SU-DHL-6 (cell line): ENCODE results near the gene MYCBP.

Experiments used
- H2AFZ ChIP-seq: fragments of 200-600 bp; sonication (generic); 2 replicates; pipeline ENCODE4 v1.6.1; 2014; ENCODE audit warnings: low read depth, mild to moderate bottlenecking, moderate library complexity, mixed read lengths, antibody characterized with exemption, low read length; ENCODE audit not compliant: severe bottlenecking
- H3F3A ChIP-seq: fragments of 200-600 bp; shearing (Covaris generic); 2 replicates; pipeline ENCODE4 v1.6.0; 2016; ENCODE audit warnings: antibody characterized with exemption, mild to moderate bottlenecking; ENCODE audit not compliant: insufficient read depth
- H3K27ac ChIP-seq: fragments of 200-600 bp; sonication (generic); 2 replicates; pipeline ENCODE4 v1.5.1; 2016; ENCODE audit warnings: low read depth, mild to moderate bottlenecking, low read length, moderate library complexity, mixed read lengths
- H3K27me3 ChIP-seq: fragments of 200-600 bp; sonication (generic), shearing (Covaris generic); 2 replicates; pipeline ENCODE4 v1.6.0; 2014; ENCODE audit warnings: mild to moderate bottlenecking, low read length
- H3K36me3 ChIP-seq: fragments of 200-600 bp; sonication (generic); 2 replicates; pipeline ENCODE4 v1.6.1; 2014; ENCODE audit warnings: mild to moderate bottlenecking, low read length, mixed read lengths
- H3K4me2 ChIP-seq: fragments of 300-600, 200-600 bp; shearing (Covaris generic), sonication (generic); 2 replicates; pipeline ENCODE4 v1.6.0; 2014; ENCODE audit warnings: low read length, low read depth, mild to moderate bottlenecking; ENCODE audit not compliant: poor library complexity, severe bottlenecking
- H3K4me3 ChIP-seq: fragments of 200-600 bp; sonication (generic); 2 replicates; pipeline ENCODE4 v1.5.1; 2014; ENCODE audit warnings: antibody characterized with exemption, low read length, mild to moderate bottlenecking, mixed read lengths; ENCODE audit not compliant: insufficient read depth, poor library complexity, severe bottlenecking
- H3K79me2 ChIP-seq: fragments of 200-600 bp; sonication (generic); 2 replicates; pipeline ENCODE4 v1.6.1; 2014; ENCODE audit warnings: mild to moderate bottlenecking, low read length, moderate library complexity; ENCODE audit not compliant: insufficient read depth
- H3K9ac ChIP-seq: fragments of 200-600 bp; sonication (generic); 2 replicates; pipeline ENCODE4 v1.7.0; 2014; ENCODE audit warnings: mild to moderate bottlenecking, low read length
- H3K9me2 ChIP-seq: fragments of 200-600 bp; sonication (generic); replicated peaks from 2 replicates; pipeline ENCODE4 v1.6.1; 2014; ENCODE audit warnings: low read length; ENCODE audit not compliant: insufficient read depth
- H3K9me3 ChIP-seq: fragments of 200-600 bp; sonication (generic); 2 replicates; pipeline ENCODE4 v1.6.1; 2014; ENCODE audit warnings: low read length, mixed read lengths; ENCODE audit not compliant: insufficient read depth
- H4K20me1 ChIP-seq: fragments of 200-600 bp; sonication (generic); 2 replicates; pipeline ENCODE4 v1.6.1; 2014; ENCODE audit warnings: low read depth, mild to moderate bottlenecking, antibody characterized with exemption, low read length, moderate library complexity, mixed read lengths
- EZH2phosphoT487 ChIP-seq: fragments of 200-600 bp; sonication (generic), shearing (Covaris generic); conservative IDR thresholded peaks from 2 replicates; pipeline ENCODE4 v1.6.1; 2018; ENCODE audit warnings: mild to moderate bottlenecking, antibody characterized with exemption, low read length, moderate library complexity, mixed read lengths
- TF ChIP-seq, protein P1 (sequence below): fragments of 200-600 bp; sonication (generic); IDR thresholded peaks from one replicate; pipeline ENCODE4 v1.5.1; 2017; ENCODE audit warnings: antibody characterized with exemption, mild to moderate bottlenecking, low read length, moderate library complexity; ENCODE audit not compliant: insufficient read depth, poor library complexity, severe bottlenecking

MYCBP gene

DNA sequence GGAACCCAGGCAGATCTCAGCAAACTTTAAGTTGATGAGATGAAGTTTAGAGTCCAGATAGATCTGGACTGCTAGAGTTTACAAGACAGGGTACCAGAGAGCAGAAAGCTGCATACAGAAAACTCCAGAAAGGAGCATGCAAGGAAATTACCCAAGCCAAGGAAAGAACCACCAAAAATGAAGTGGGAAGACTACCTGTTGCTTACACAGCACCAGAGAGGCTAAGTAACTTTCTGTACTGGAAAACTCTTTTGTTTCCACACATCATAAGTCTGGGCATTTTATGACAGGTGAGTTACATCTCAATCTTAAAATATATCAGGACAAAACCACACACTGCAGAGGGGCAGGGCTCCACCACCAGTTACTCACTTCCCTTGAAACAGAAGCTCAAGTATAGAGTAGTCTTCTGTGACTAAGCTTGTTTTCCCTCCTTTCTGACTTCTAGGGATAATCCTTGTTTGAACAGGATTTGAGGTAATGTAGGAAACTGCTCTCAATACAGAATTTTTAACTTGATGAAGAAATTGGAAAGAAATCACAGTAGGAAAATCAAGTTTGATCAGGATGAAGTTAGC lies 25.6 kb upstream of the MYCBP start:
- H3K4me3 ChIP-seq: no peak overlapping the region
- H4K20me1 ChIP-seq: no peaks in the 10 kb centered on the region
- no peak overlapping the region for H2AFZ ChIP-seq
- TF ChIP-seq, protein P1, sequence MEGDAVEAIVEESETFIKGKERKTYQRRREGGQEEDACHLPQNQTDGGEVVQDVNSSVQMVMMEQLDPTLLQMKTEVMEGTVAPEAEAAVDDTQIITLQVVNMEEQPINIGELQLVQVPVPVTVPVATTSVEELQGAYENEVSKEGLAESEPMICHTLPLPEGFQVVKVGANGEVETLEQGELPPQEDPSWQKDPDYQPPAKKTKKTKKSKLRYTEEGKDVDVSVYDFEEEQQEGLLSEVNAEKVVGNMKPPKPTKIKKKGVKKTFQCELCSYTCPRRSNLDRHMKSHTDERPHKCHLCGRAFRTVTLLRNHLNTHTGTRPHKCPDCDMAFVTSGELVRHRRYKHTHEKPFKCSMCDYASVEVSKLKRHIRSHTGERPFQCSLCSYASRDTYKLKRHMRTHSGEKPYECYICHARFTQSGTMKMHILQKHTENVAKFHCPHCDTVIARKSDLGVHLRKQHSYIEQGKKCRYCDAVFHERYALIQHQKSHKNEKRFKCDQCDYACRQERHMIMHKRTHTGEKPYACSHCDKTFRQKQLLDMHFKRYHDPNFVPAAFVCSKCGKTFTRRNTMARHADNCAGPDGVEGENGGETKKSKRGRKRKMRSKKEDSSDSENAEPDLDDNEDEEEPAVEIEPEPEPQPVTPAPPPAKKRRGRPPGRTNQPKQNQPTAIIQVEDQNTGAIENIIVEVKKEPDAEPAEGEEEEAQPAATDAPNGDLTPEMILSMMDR: no peak
- H3K9ac ChIP-seq: no peak overlapping the region
- H3K79me2 ChIP-seq: no peaks in the 10 kb centered on the region
- no peaks in the 10 kb centered on the region for H3F3A ChIP-seq
- H3K36me3 ChIP-seq: no peaks in the 10 kb centered on the region
- no peak overlapping the region for H3K4me2 ChIP-seq
- H3K9me3 ChIP-seq: no peaks in the 10 kb centered on the region
- H3K9me2 ChIP-seq: no peaks in the 10 kb centered on the region
- H3K27me3 ChIP-seq: no peaks in the 10 kb centered on the region
- no peak overlapping the region for H3K27ac ChIP-seq

DNA sequence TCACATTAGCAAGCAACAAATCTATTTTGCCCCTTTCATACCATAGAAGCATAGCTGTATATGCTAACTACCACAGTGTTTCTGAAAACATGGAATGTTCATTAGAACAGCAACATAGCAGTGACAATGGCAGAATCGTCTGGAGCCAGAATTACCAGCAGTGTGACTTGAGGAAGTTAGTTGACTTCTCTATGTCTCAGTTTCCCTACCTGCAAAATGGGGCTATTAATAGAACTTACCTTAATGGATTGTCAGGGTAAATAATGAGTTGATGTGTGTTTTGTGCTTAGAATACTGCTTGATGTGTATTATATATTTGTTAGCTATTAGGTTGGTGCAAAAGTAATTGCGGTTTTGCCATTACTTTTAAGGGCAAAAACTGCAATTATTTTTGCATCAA lies 23.0 kb upstream of the MYCBP start:
- H3K4me3 ChIP-seq: no peak overlapping the region
- no peak overlapping the region for H3K9ac ChIP-seq
- no peak overlapping the region for H2AFZ ChIP-seq
- no peaks in the 10 kb centered on the region for H3F3A ChIP-seq
- no peak overlapping the region for H3K27ac ChIP-seq
- TF ChIP-seq, protein P1: no peak
- no peak for TF ChIP-seq EZH2phosphoT487
- no peaks in the 10 kb centered on the region for H3K9me3 ChIP-seq
- H3K36me3 ChIP-seq: no peaks in the 10 kb centered on the region
- H3K4me2 ChIP-seq: no peak overlapping the region
- no peaks in the 10 kb centered on the region for H3K27me3 ChIP-seq
- no peaks in the 10 kb centered on the region for H4K20me1 ChIP-seq
- no peaks in the 10 kb centered on the region for H3K9me2 ChIP-seq
- H3K79me2 ChIP-seq: no peaks in the 10 kb centered on the region

DNA sequence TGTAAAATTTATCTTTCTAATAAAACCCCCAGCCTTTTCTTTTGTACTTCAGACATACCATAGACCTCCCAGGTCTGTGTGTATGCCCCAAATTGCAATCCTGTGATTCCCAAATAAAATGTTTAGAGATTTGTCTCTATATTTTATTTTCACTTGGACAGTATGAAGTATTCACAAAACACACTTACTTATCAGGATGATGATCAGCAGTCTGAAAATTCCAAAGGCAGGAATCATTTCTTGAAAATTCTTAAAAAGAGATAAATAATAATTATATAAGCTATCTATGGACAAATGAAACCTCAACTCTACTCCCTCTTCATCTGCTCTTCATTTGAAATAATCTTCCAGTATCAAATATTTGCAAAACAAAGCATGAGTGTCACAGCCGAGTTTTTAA lies 19.8 kb upstream of the MYCBP start:
- Histone ChIP-seq H4K20me1 (no peaks in the 10 kb centered on the region), H3K79me2 (no peaks in the 10 kb centered on the region), H3K36me3 (no peaks in the 10 kb centered on the region), H3K9me3 (no peaks in the 10 kb centered on the region), H2AFZ (no peak overlapping the region), H3K27me3 (no peaks in the 10 kb centered on the region), H3K4me2 (no peak overlapping the region), H3K9me2 (no peaks in the 10 kb centered on the region), H3F3A (no peaks in the 10 kb centered on the region), H3K4me3 (no peak overlapping the region), H3K27ac (no peak overlapping the region), H3K9ac (no peak overlapping the region)
- TF ChIP-seq EZH2phosphoT487: no peak
- TF ChIP-seq, protein P1: no peak
